Right lobe of liver (tissue), 6 donors: Measurements from ENCODE around the gene OR5P2. TPM values are rescaled to one million over a fixed set of nuclear protein-coding genes. Genes with fewer than 3 reads are reported as not detected.

ENCODE experiments used
- ATAC-seq, 4 donors: fragments of 200-7000 bp; cut with Tn5 transposase; one replicate each; pipeline ENCODE4 v1.9.1; 2020; ENCODE audit warnings: mild to moderate bottlenecking in 4 of 4, moderate library complexity in 4 of 4
- DNase-seq, 3 donors: peaks; one replicate each; pipeline ENCODE4 v3.0.0-alpha.2; 2020
- H3K27ac ChIP-seq, 3 donors: fragments of 200-600 bp; one replicate each; pipeline ENCODE4 v1.8.0; 2022
- H3K27me3 ChIP-seq, 2 donors: fragments of 200-600 bp; one replicate each; pipeline ENCODE4 v1.8.0; 2022
- H3K36me3 ChIP-seq, 4 donors: fragments of 200-600 bp; sonication (generic) in 1 of 4; one replicate each; pipeline versions ENCODE4 v1.5.1 to v1.8.0; 2017 to 2022; ENCODE audit warnings: control low read depth in 1 of 4
- H3K4me1 ChIP-seq, 4 donors: fragments of 200-600 bp; sonication (generic) in 1 of 4; one replicate each; pipeline versions ENCODE4 v1.5.1 to v1.8.0; 2017 to 2022; ENCODE audit warnings: control low read depth in 1 of 4
- H3K4me3 ChIP-seq, 3 donors: fragments of 200-600 bp; one replicate each; pipeline ENCODE4 v1.8.0; 2022
- H3K9me3 ChIP-seq, 4 donors: fragments of 200-600 bp; sonication (generic) in 1 of 4; one replicate each; pipeline versions ENCODE4 v1.5.1 to v1.8.0; 2017 to 2022; ENCODE audit warnings: control low read depth in 1 of 4
- CTCF ChIP-seq, 4 donors: fragments of 200-600 bp in 3 of 4; fragments of 450-650 bp in 1 of 4; IDR thresholded peaks; one replicate each; pipeline versions ENCODE4 v1.5.1 to v1.8.0; 2016 to 2022; ENCODE audit warnings: antibody characterized with exemption in 4 of 4, mild to moderate bottlenecking in 2 of 4
- POLR2A ChIP-seq: fragments of 450-650 bp; IDR thresholded peaks from one replicate; pipeline ENCODE4 v1.6.1; 2017; ENCODE audit warnings: antibody characterized with exemption, mild to moderate bottlenecking
- WGBS: methylation state at CpG from one replicate; pipeline ENCODE4 v1.1.6; 2018; ENCODE audit warnings: low coverage, low lambda C conversion rate; ENCODE audit not compliant: insufficient coverage; ENCODE audit errors: missing lambda C conversion rate; 5-methylcytosine and 5-hydroxymethylcytosine counted together
- intact Hi-C, 2 donors: fragments of 100-400 bp; cut with DNase I; formaldehyde crosslinking; loops; one replicate each; pipeline versions ENCODE4 v1.11.2 to v1.14.1; 2022
- long read RNA-seq: library from polyadenylated mRNA; unstranded; transcript quantifications from one replicate; pipeline ENCODE4 v2.0.0, GENCODE V29; 2019
- total RNA-seq, 6 experiments: library from RNA; depleted of rRNA in 2 of 6; stranded (reverse); fragments of >200 nt in 2 of 6; fragmentation: NEBNext Ultra II Directional in 3 of 6; extraction: Animal tissue kit (Norgen Biotek cat#: 25700) in 3 of 6; gene quantifications; one replicate each; pipeline versions ENCODE4 v1.1.0 to v1.2.4, GENCODE V29; 2016 to 2023
- donor health status: DM: no; HTN: yes; CAD: no.
- donor health status: DM: no; HTN: no; CAD: no.
- donor health status: DM: no; HTN: no; CAD: no.
- donor health status: DM: no; HTN: yes; CAD: no.
- donor health status: DM: no; HTN: yes; CAD: no.

Gene OR5P2
- total RNA-seq = not detected
- long read RNA-seq = 0 reads

- Histone ChIP-seq H3K36me3 (no peaks in the 10 kb centered on the region), H3K27me3 (no peaks in the 10 kb centered on the region), H3K9me3 (no peaks in the 10 kb centered on the region), H3K27ac (no peak within 1 kb of the TSS), H3K4me3 (no peak within 1 kb of the TSS), H3K4me1 (no peaks in the 10 kb centered on the region)
- no peak for TF ChIP-seq CTCF (IDR thresholded peaks at IDR 0.05)
- TF ChIP-seq POLR2A = no peak
- intact Hi-C loops = no loop called here
- ATAC-seq (no peak), DNase-seq (no peak)
- WGBS = 84% methylated on average over 5 of the region's 5 CpGs
Observed at GRCh38 chr11:7796842-7797241, at the start of gene OR5P2. Gene OR5P2, minus strand, starts transcription at chr11:7796942. Its CDS starts 0 bp downstream, at chr11:7796942.

- TF ChIP-seq POLR2A (no peak), CTCF (IDR thresholded peaks at IDR 0.05) (no peak)
- Histone ChIP-seq H3K27ac (no peak overlapping the region), H3K4me3 (no peak overlapping the region), H3K27me3 (no peaks in the 10 kb centered on the region), H3K4me1 (no peaks in the 10 kb centered on the region), H3K36me3 (no peaks in the 10 kb centered on the region), H3K9me3 (no peaks in the 10 kb centered on the region)
- DNase-seq (no peak), ATAC-seq (no peak)
- intact Hi-C loops = no loop called here
- 47% methylated on average over 3 of the region's 3 CpGs for WGBS
Observed at GRCh38 chr11:7846003-7846402, 49.3 kb upstream of the OR5P2 start.

- WGBS = 16% methylated on average over 3 of the region's 3 CpGs
- intact Hi-C loops = no loop called here
Observed at GRCh38 chr11:7844986-7845385, 48.2 kb upstream of the OR5P2 start.

GRCh38 chr11:7844521-7844920, 47.8 kb upstream of the OR5P2 start:
- 58% methylated on average over 1 of the region's 1 CpG for WGBS
- H3K36me3 ChIP-seq = no peaks in the 10 kb centered on the region
- DNase-seq (no peak), ATAC-seq (no peak)
- no peaks in the 10 kb centered on the region for H3K9me3 ChIP-seq
- no peak overlapping the region for H3K27ac ChIP-seq
- no peak overlapping the region for H3K4me3 ChIP-seq
- intact Hi-C loops = no loop called here
- H3K4me1 ChIP-seq = no peaks in the 10 kb centered on the region
- no peak for TF ChIP-seq POLR2A
- no peak for TF ChIP-seq CTCF (IDR thresholded peaks at IDR 0.05)
- no peaks in the 10 kb centered on the region for H3K27me3 ChIP-seq

More at GRCh38 chr11:7844986-7845385, 48.2 kb upstream of the OR5P2 start:
- ATAC-seq (no peak), DNase-seq (no peak)
- Histone ChIP-seq H3K36me3 (no peaks in the 10 kb centered on the region), H3K4me1 (no peaks in the 10 kb centered on the region), H3K9me3 (no peaks in the 10 kb centered on the region), H3K27me3 (no peaks in the 10 kb centered on the region), H3K4me3 (no peak overlapping the region), H3K27ac (no peak overlapping the region)
- TF ChIP-seq CTCF (IDR thresholded peaks at IDR 0.05) (no peak), POLR2A (no peak)

- intact Hi-C loops = no loop called here
- no peak overlapping the region for H3K27ac ChIP-seq
- no peak for ATAC-seq
Observed at GRCh38 chr11:7840578-7840977, 43.8 kb upstream of the OR5P2 start.

More at GRCh38 chr11:7840578-7840977, 43.8 kb upstream of the OR5P2 start:
- Histone ChIP-seq H3K9me3 (no peaks in the 10 kb centered on the region), H3K4me3 (no peak overlapping the region), H3K27me3 (no peaks in the 10 kb centered on the region), H3K36me3 (no peaks in the 10 kb centered on the region), H3K4me1 (no peaks in the 10 kb centered on the region)
- WGBS = 43% methylated on average over 2 of the region's 2 CpGs
- no peak for DNase-seq
- TF ChIP-seq POLR2A (no peak), CTCF (IDR thresholded peaks at IDR 0.05) (no peak)
